Transverse colon (tissue), 4 donors: ENCODE results near the gene FCGR2B.

Source experiments
- POLR2AphosphoS5 ChIP-seq, 3 donors: sonication (generic); formaldehyde crosslinking; IDR thresholded peaks; one replicate each; pipeline ENCODE4 v1.6.1; 2016; ENCODE audit warnings: antibody characterized with exemption in 3 of 3
- TF ChIP-seq, protein P1 (sequence below), 5 experiments: fragments of 200-600 bp in 3 of 5; fragments of 450-650 bp in 2 of 5; sonication (generic) in 3 of 5; IDR thresholded peaks; 1 replicate in 2 of 5; 2 replicates in 3 of 5; pipeline ENCODE4 v1.5.1; 2016 to 2017; ENCODE audit warnings: antibody characterized with exemption in 5 of 5, inconsistent platforms in 3 of 5, mild to moderate bottlenecking in 2 of 5, moderate library complexity in 1 of 5

- TF ChIP-seq, protein P1, sequence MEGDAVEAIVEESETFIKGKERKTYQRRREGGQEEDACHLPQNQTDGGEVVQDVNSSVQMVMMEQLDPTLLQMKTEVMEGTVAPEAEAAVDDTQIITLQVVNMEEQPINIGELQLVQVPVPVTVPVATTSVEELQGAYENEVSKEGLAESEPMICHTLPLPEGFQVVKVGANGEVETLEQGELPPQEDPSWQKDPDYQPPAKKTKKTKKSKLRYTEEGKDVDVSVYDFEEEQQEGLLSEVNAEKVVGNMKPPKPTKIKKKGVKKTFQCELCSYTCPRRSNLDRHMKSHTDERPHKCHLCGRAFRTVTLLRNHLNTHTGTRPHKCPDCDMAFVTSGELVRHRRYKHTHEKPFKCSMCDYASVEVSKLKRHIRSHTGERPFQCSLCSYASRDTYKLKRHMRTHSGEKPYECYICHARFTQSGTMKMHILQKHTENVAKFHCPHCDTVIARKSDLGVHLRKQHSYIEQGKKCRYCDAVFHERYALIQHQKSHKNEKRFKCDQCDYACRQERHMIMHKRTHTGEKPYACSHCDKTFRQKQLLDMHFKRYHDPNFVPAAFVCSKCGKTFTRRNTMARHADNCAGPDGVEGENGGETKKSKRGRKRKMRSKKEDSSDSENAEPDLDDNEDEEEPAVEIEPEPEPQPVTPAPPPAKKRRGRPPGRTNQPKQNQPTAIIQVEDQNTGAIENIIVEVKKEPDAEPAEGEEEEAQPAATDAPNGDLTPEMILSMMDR (IDR thresholded peaks at IDR 0.05): no peak
- TF ChIP-seq POLR2AphosphoS5 (IDR thresholded peaks at IDR 0.05): no peak
Observed at GRCh38 chr1:161691846-161692245, 28.9 kb downstream of the FCGR2B start.
